ENCODE results near the gene KLF2.
A peak's percentile ranks its signal among the peaks of the same experiment; 100 is the strongest.
"Not testable (repeated sequence)": the region's sequence is repeated elsewhere in the genome, so short reads cannot be mapped to it uniquely, and the experiment has no call there.

Gene KLF2

GRCh38 chr19:16324384-16325160 lies at the start of gene KLF2:
TSS of gene KLF2 (plus strand) at chr19:16324826. CDS start at chr19:16324924, 98 bp downstream.
- peak; percentile 96 for DNase-seq

- no peak for DNase-seq
Measured at GRCh38 chr19:16280306-16280705, 44.3 kb upstream of the KLF2 start.

- DNase-seq, result no peak
Measured at GRCh38 chr19:16281743-16282142, 42.9 kb upstream of the KLF2 start.

GRCh38 chr19:16283210-16284061 lies 41.2 kb upstream of the KLF2 start:
- no peak for DNase-seq

- DNase-seq, result no peak
Measured at GRCh38 chr19:16284505-16284904, 40.1 kb upstream of the KLF2 start.

GRCh38 chr19:16285079-16285478 lies 39.5 kb upstream of the KLF2 start:
- DNase-seq, result not testable (repeated sequence)

- peak; percentile 23 for DNase-seq
Measured at GRCh38 chr19:16285769-16286498, 38.7 kb upstream of the KLF2 start.

GRCh38 chr19:16288544-16288943 lies 36.1 kb upstream of the KLF2 start:
- DNase-seq, result no peak

- no peak for DNase-seq
Measured at GRCh38 chr19:16289594-16289993, 35.0 kb upstream of the KLF2 start.

GRCh38 chr19:16290692-16291091 lies 33.9 kb upstream of the KLF2 start:
- DNase-seq, result no peak

GRCh38 chr19:16293118-16294091 lies 31.2 kb upstream of the KLF2 start:
- peak; percentile 38 for DNase-seq

- DNase-seq, result no peak
Measured at GRCh38 chr19:16295057-16295456, 29.6 kb upstream of the KLF2 start.

- DNase-seq, result no peak
Measured at GRCh38 chr19:16296713-16297112, 27.9 kb upstream of the KLF2 start.

- no peak for DNase-seq
Measured at GRCh38 chr19:16297575-16298178, 26.9 kb upstream of the KLF2 start.

- no peak for DNase-seq
Measured at GRCh38 chr19:16298334-16298733, 26.3 kb upstream of the KLF2 start.

GRCh38 chr19:16301999-16302694 lies 22.5 kb upstream of the KLF2 start:
- DNase-seq, result peak; percentile 37

GRCh38 chr19:16303755-16304154 lies 20.9 kb upstream of the KLF2 start:
- no peak for DNase-seq

- not testable (repeated sequence) for DNase-seq
Measured at GRCh38 chr19:16304511-16304910, 20.1 kb upstream of the KLF2 start.

- DNase-seq, result not testable (repeated sequence)
Measured at GRCh38 chr19:16305060-16305459, 19.6 kb upstream of the KLF2 start.

GRCh38 chr19:16306728-16307402 lies 17.8 kb upstream of the KLF2 start:
- no peak for DNase-seq

All from RPMI8226 (cell line).